NB4 (cell line): ENCODE results near the gene KISS1R.
A peak's percentile ranks its signal among the peaks of the same experiment; 100 is the strongest.

Experiments used
- DNase-seq: peaks from one replicate; pipeline ENCODE4 v3.0.0; 2010; ENCODE audit warnings: low read depth
- H3K4me3 ChIP-seq: one replicate; pipeline ENCODE4 v1.5.1; 2011; ENCODE audit warnings: mild to moderate bottlenecking, low read depth, low read length, moderate library complexity
- MAX ChIP-seq: IDR thresholded peaks from 2 replicates; pipeline ENCODE4 v1.6.1; 2011; ENCODE audit warnings: low read depth, low read length
- MYC ChIP-seq: IDR thresholded peaks from 2 replicates; pipeline ENCODE4 v1.6.1; 2011; ENCODE audit warnings: low read depth, low read length
- POLR2A ChIP-seq: IDR thresholded peaks from 2 replicates; pipeline ENCODE4 v1.6.1; 2011; ENCODE audit warnings: mild to moderate bottlenecking; ENCODE audit not compliant: insufficient read length; ENCODE audit errors: extremely low read depth
- TF ChIP-seq, protein P1 (sequence below): IDR thresholded peaks from one replicate; pipeline ENCODE4 v1.5.1; 2012; ENCODE audit warnings: low read depth, low read length

The KISS1R gene

DNA sequence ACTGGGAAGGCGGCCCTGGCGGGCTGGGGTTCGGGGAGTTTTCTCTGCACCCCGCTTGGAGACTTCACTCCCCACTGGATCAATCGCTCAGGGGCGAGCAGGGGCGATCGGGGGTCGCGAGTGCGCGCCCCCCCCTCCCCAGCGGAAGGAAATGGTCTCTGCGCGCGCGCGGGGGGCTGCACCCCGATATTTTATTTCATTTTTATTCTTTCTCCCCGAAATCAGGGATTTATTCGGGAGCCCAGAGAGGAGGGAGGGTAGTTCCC, 9.1 kb downstream of the KISS1R start:
- DNase-seq, result no peak
- TF ChIP-seq MYC (no peak), MAX (no peak), POLR2A (no peak)
- TF ChIP-seq, protein P1, sequence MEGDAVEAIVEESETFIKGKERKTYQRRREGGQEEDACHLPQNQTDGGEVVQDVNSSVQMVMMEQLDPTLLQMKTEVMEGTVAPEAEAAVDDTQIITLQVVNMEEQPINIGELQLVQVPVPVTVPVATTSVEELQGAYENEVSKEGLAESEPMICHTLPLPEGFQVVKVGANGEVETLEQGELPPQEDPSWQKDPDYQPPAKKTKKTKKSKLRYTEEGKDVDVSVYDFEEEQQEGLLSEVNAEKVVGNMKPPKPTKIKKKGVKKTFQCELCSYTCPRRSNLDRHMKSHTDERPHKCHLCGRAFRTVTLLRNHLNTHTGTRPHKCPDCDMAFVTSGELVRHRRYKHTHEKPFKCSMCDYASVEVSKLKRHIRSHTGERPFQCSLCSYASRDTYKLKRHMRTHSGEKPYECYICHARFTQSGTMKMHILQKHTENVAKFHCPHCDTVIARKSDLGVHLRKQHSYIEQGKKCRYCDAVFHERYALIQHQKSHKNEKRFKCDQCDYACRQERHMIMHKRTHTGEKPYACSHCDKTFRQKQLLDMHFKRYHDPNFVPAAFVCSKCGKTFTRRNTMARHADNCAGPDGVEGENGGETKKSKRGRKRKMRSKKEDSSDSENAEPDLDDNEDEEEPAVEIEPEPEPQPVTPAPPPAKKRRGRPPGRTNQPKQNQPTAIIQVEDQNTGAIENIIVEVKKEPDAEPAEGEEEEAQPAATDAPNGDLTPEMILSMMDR, result no peak
- H3K4me3 ChIP-seq, result peak overlapping the region; percentile 73

- peak overlapping the region; percentile 73 for H3K4me3 ChIP-seq
- DNase-seq, result peak; percentile 88
- no peak for TF ChIP-seq MYC
- TF ChIP-seq POLR2A, result no peak
- no peak for TF ChIP-seq MAX
- TF ChIP-seq, protein P1, result no peak
These were observed 9.6 kb downstream of the KISS1R start for GRCh38 chr19:926589-927350.

- peak overlapping the region; percentile 73 for H3K4me3 ChIP-seq
- no peak for DNase-seq
These were observed 10.2 kb downstream of the KISS1R start for GRCh38 chr19:927351-927779.

GRCh38 chr19:927780-928401, 10.8 kb downstream of the KISS1R start:
- TF ChIP-seq, protein P1, result no peak
- no peak for TF ChIP-seq MYC
- TF ChIP-seq MAX, result no peak
- no peak for TF ChIP-seq POLR2A
- peak; percentile 44 for DNase-seq
- peak overlapping the region; percentile 73 for H3K4me3 ChIP-seq

More at GRCh38 chr19:927351-927779, 10.2 kb downstream of the KISS1R start:
- TF ChIP-seq POLR2A (no peak), MAX (no peak), MYC (no peak)
- TF ChIP-seq, protein P1, result no peak

GRCh38 chr19:928471-929202, 11.5 kb downstream of the KISS1R start:
- TF ChIP-seq POLR2A (no peak), MYC (no peak), MAX (no peak)
- TF ChIP-seq, protein P1, result no peak
- no peak for DNase-seq
- no peak overlapping the region for H3K4me3 ChIP-seq
